Transverse colon (tissue), 3 donors: ENCODE data around the gene PLXNA2.

Experiments used
- CTCF ChIP-seq, 5 experiments: fragments of 200-600 bp in 3 of 5; fragments of 450-650 bp in 2 of 5; sonication (generic) in 3 of 5; IDR thresholded peaks; 1 replicate in 2 of 5; 2 replicates in 3 of 5; pipeline ENCODE4 v1.5.1; 2016 to 2017; ENCODE audit warnings: antibody characterized with exemption in 5 of 5, inconsistent platforms in 3 of 5, mild to moderate bottlenecking in 2 of 5, moderate library complexity in 1 of 5
- EP300 ChIP-seq: sonication (generic); formaldehyde crosslinking; IDR thresholded peaks from one replicate; pipeline ENCODE4 v1.6.1; 2017; ENCODE audit warnings: antibody characterized with exemption, low read depth
- POLR2A ChIP-seq: fragments of 450-650 bp; IDR thresholded peaks from one replicate; pipeline ENCODE4 v1.6.1; 2016; ENCODE audit warnings: antibody characterized with exemption, mild to moderate bottlenecking, moderate library complexity

DNA sequence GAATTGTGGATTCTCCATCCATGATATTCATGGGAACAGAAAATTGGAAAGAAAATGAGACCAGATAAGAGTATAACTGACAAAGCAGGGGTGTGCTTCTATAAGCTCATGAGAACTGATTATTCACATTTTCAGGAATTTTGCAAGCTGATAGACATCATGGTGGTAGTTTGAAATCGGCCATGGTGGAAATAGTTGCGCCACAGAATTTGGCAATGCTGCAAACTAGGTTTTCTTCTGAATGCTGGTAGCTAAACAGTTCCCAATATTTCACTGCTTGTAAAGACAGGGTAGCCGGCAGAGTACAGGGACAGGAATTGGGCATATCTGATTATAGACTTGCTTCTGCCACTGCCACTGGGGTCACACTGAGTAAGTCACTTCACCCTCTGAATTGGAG lies 151.1 kb downstream of the PLXNA2 start:
- TF ChIP-seq CTCF (IDR thresholded peaks at IDR 0.05) (no peak), POLR2A (no peak), EP300 (no peak)
